HCT116 (cell line): ENCODE measurements around the gene KSR1. TPM values are rescaled to one million over a fixed set of nuclear protein-coding genes. Genes with fewer than 3 reads are reported as not detected.
"Not testable (repeated sequence)": the region's sequence is repeated elsewhere in the genome, so short reads cannot be mapped to it uniquely, and the experiment has no call there.

Experiments used
- ATAC-seq: fragments of 200-7000 bp; cut with Tn5 transposase; 2 replicates; pipeline ENCODE4 v1.9.1; 2020; ENCODE audit warnings: mild to moderate bottlenecking, moderate library complexity
- BruUV-seq: library from RNA; stranded (reverse); fragments of 400-500 nt; replicated peaks from 2 replicates; lab custom pipeline; 2021; lab: Mats Ljungman, UMichigan
- CTCF ChIA-PET: fragments of 300-600 bp; sonication (Branson Sonifier 250); formaldehyde crosslinking; loops from one replicate; lab custom pipeline; 2021; ENCODE audit warnings: antibody characterized with exemption; lab: Charles Lee
- POLR2A ChIA-PET: fragments of 300-600, 350-600 bp; sonication (Branson Sonifier 250); formaldehyde crosslinking; loops from one replicate; lab custom pipeline; 2021; ENCODE audit warnings: antibody characterized with exemption; lab: Charles Lee
- RAD21 ChIA-PET, 2 experiments: fragments of 300-600 bp; sonication (Branson Sonifier 250); formaldehyde crosslinking; loops; one replicate each; lab custom pipeline; 2023; ENCODE audit warnings: low total read pairs in 2 of 2; ENCODE audit not compliant: uncharacterized antibody in 2 of 2, unreplicated experiment in 2 of 2, low non-redundant PET in 1 of 2; lab: Charles Lee
- DNase-seq: peaks from one replicate; pipeline ENCODE4 v3.0.0-alpha.2; 2010; ENCODE audit warnings: low read depth, low spot score
- H2AFZ ChIP-seq: fragments of 200-600 bp; shearing (Covaris generic), sonication (generic); 2 replicates; pipeline ENCODE4 v1.6.1; 2017; ENCODE audit warnings: low read depth, mixed run types, mixed read lengths, antibody characterized with exemption, low read length; ENCODE audit not compliant: poor library complexity, severe bottlenecking
- H3K27ac ChIP-seq: 2 replicates; pipeline ENCODE4 v1.5.1; 2012; ENCODE audit warnings: low read depth, low read length
- H3K27me3 ChIP-seq: fragments of 200-600 bp; sonication (generic); 2 replicates; pipeline ENCODE4 v1.6.1; 2016; ENCODE audit warnings: mixed run types, low read length, mixed read lengths; ENCODE audit not compliant: insufficient read depth
- H3K36me3 ChIP-seq, 2 experiments: fragments of 200-500 bp in 1 of 2; fragments of 200-600 bp in 1 of 2; sonication (Bioruptor generic) in 1 of 2; sonication (generic) in 1 of 2; 2 replicates each; pipeline versions ENCODE4 v1.5.1 to v1.6.1; 2014 to 2016; ENCODE audit warnings: low read length in 2 of 2, inconsistent platforms in 1 of 2, mixed read lengths in 1 of 2, mixed run types in 1 of 2; ENCODE audit not compliant: insufficient read depth in 2 of 2, control insufficient read depth in 1 of 2
- H3K4me1 ChIP-seq, 2 experiments: fragments of 200-600 bp in 1 of 2; sonication (generic) in 1 of 2; 2 replicates each; pipeline versions ENCODE4 v1.5.1 to v1.6.1; 2012 to 2017; ENCODE audit warnings: low read length in 2 of 2, inconsistent platforms in 1 of 2, mild to moderate bottlenecking in 1 of 2, mixed read lengths in 1 of 2, mixed run types in 1 of 2, moderate library complexity in 1 of 2; ENCODE audit not compliant: insufficient read depth in 2 of 2, control insufficient read depth in 1 of 2
- H3K4me2 ChIP-seq: fragments of 200-600 bp; sonication (generic); 2 replicates; pipeline ENCODE4 v1.6.1; 2017; ENCODE audit warnings: mixed run types, low read length, mixed read lengths
- H3K4me3 ChIP-seq, 2 experiments: fragments of 200-600 bp in 1 of 2; sonication (generic) in 1 of 2; replicated peaks in 1 of 2; 2 replicates each; pipeline ENCODE4 v1.5.1; 2011 to 2016; ENCODE audit warnings: low read length in 2 of 2, control low read depth in 1 of 2, low read depth in 1 of 2, mild to moderate bottlenecking in 1 of 2, mixed read lengths in 1 of 2, mixed run types in 1 of 2
- H3K79me2 ChIP-seq: fragments of 200-600 bp; sonication (generic); 2 replicates; pipeline ENCODE4 v1.6.1; 2017; ENCODE audit warnings: mild to moderate bottlenecking, mixed run types, low read length, moderate library complexity, mixed read lengths; ENCODE audit not compliant: insufficient read depth
- H3K9ac ChIP-seq: fragments of 200-600 bp; sonication (generic); 2 replicates; pipeline ENCODE4 v1.6.1; 2016; ENCODE audit warnings: low read length, mixed read lengths
- H3K9me2 ChIP-seq: fragments of 200-600 bp; sonication (generic), shearing (Covaris generic); 2 replicates; pipeline ENCODE4 v1.6.1; 2017; ENCODE audit warnings: mixed run types, mild to moderate bottlenecking, moderate library complexity; ENCODE audit not compliant: insufficient read depth
- H3K9me3 ChIP-seq, 2 experiments: fragments of 200-500 bp in 1 of 2; fragments of 200-600 bp in 1 of 2; sonication (Bioruptor generic) in 1 of 2; sonication (generic) in 1 of 2; 2 replicates each; pipeline ENCODE4 v1.6.1; 2014 to 2017; ENCODE audit warnings: low read length in 2 of 2, mixed read lengths in 2 of 2, inconsistent platforms in 1 of 2, low read depth in 1 of 2, mild to moderate bottlenecking in 1 of 2, mixed run types in 1 of 2, moderate library complexity in 1 of 2; ENCODE audit not compliant: control insufficient read depth in 1 of 2, insufficient read depth in 1 of 2
- H4K20me1 ChIP-seq: fragments of 200-600 bp; sonication (generic), shearing (Covaris generic); 2 replicates; pipeline ENCODE4 v1.6.1; 2017; ENCODE audit warnings: mixed run types, mild to moderate bottlenecking, moderate library complexity; ENCODE audit not compliant: insufficient read depth
- ATF3 ChIP-seq: IDR thresholded peaks from 2 replicates; pipeline ENCODE4 v1.6.1; 2012
- CBX3 ChIP-seq: IDR thresholded peaks from 2 replicates; pipeline ENCODE4 v1.6.1; 2012; ENCODE audit warnings: low read depth
- CEBPB ChIP-seq: IDR thresholded peaks from 2 replicates; pipeline ENCODE4 v1.6.1; 2012; ENCODE audit warnings: low read depth
- EGR1 ChIP-seq: IDR thresholded peaks from 2 replicates; pipeline ENCODE4 v1.6.1; 2012; ENCODE audit warnings: low read depth
- ELF1 ChIP-seq: IDR thresholded peaks from 2 replicates; pipeline ENCODE4 v1.6.1; 2012; ENCODE audit warnings: low read depth, borderline replicate concordance
- EZH2 ChIP-seq: fragments of 200-600 bp; sonication (generic); IDR thresholded peaks from 2 replicates; pipeline ENCODE4 v1.6.1; 2017; ENCODE audit warnings: antibody characterized with exemption, mixed run types
- EZH2phosphoT487 ChIP-seq: fragments of 200-600 bp; IDR thresholded peaks from 2 replicates; pipeline ENCODE4 v1.6.1; 2018; ENCODE audit warnings: antibody characterized with exemption, borderline replicate concordance
- MAX ChIP-seq: IDR thresholded peaks from 2 replicates; pipeline ENCODE4 v1.6.1; 2012
- POLR2A ChIP-seq: IDR thresholded peaks from 2 replicates; pipeline ENCODE4 v1.7.0; 2011; ENCODE audit warnings: borderline replicate concordance; ENCODE audit not compliant: insufficient read depth, insufficient read length; ENCODE audit errors: extremely low read depth
- POLR2AphosphoS5 ChIP-seq: IDR thresholded peaks from 2 replicates; pipeline ENCODE4 v1.6.1; 2011; ENCODE audit warnings: mild to moderate bottlenecking, low read depth, low read length, moderate library complexity
- RAD21 ChIP-seq: IDR thresholded peaks from 2 replicates; pipeline ENCODE4 v1.6.1; 2012; ENCODE audit warnings: low read depth, mild to moderate bottlenecking
- REST ChIP-seq: IDR thresholded peaks from 2 replicates; pipeline ENCODE4 v1.6.1; 2012; ENCODE audit warnings: low read depth
- SP1 ChIP-seq: IDR thresholded peaks from 2 replicates; pipeline ENCODE4 v1.6.1; 2012; ENCODE audit warnings: low read depth
- SRF ChIP-seq: IDR thresholded peaks from 2 replicates; pipeline ENCODE4 v1.6.1; 2012; ENCODE audit warnings: low read depth
- ZFX ChIP-seq: fragments of 450-650 bp; IDR thresholded peaks from 2 replicates; pipeline ENCODE4 v1.6.1; 2017
- ZNF274 ChIP-seq: fragments of 200-500 bp; sonication (Bioruptor generic); IDR thresholded peaks from 2 replicates; pipeline ENCODE4 v1.6.1; 2014; ENCODE audit warnings: mild to moderate bottlenecking, low read depth, low read length, inconsistent platforms
- intact Hi-C: fragments of 100-400 bp; cut with micrococcal nuclease; formaldehyde crosslinking; loops from 2 replicates; pipeline ENCODE4 v1.10.0; 2022
- total RNA-seq: library from RNA; stranded (reverse); gene quantifications from one replicate; pipeline ENCODE4 v1.2.1, GENCODE V29; 2021; ENCODE audit not compliant: unreplicated experiment

KSR1 gene
- total RNA-seq, 1 experiment from 2014 or later, result 16.5 TPM

GRCh38 chr17:27446569-27447301, 9.5 kb upstream of the KSR1 start:
- intact Hi-C loops, result no loop called here
- Histone ChIP-seq H3K4me2 (no peak overlapping the region), H2AFZ (no peak overlapping the region), H4K20me1 (no peaks in the 10 kb centered on the region), H3K79me2 (no peaks in the 10 kb centered on the region), H3K36me3 (no peaks in the 10 kb centered on the region), H3K27me3 (no peaks in the 10 kb centered on the region), H3K4me1 (peaks cover 0 to 4% of the 10 kb centered on the region in 2 experiments; a peak in 1 of 4 replicates), H3K4me3 (no peak overlapping the region), H3K9ac (no peak overlapping the region), H3K9me3 (no peaks in the 10 kb centered on the region), H3K9me2 (no peaks in the 10 kb centered on the region), H3K27ac (no peak overlapping the region)
- RAD21 ChIA-PET, result no interaction called here
- no TSS peak for BruUV-seq
- POLR2A ChIA-PET, result interaction anchor here (1.2 kb wide), 1 partner anchor 9 kb away, joined by 3 read pairs; the partner anchor contains the start of gene KSR1
- CTCF ChIA-PET, result interaction anchor here (1.1 kb wide), 1 partner anchor 153 kb away, joined by 3 read pairs; no protein-coding TSS in a partner anchor
- DNase-seq (no peak), ATAC-seq (no peak)
- TF ChIP-seq POLR2A (no peak), POLR2AphosphoS5 (no peak), EZH2 (no peak), CBX3 (no peak), ATF3 (no peak), ZFX (no peak), CEBPB (no peak), ELF1 (no peak), ZNF274 (no peak), SRF (no peak), SP1 (no peak), MAX (no peak), EZH2phosphoT487 (no peak), RAD21 (no peak), REST (no peak), EGR1 (no peak)

GRCh38 chr17:27448534-27448933, 7.7 kb upstream of the KSR1 start:
- intact Hi-C loops, DNase-seq, H3K27ac ChIP-seq, H3K9ac ChIP-seq, H2AFZ ChIP-seq, H4K20me1 ChIP-seq, H3K79me2 ChIP-seq, RAD21 ChIA-PET, H3K4me1 ChIP-seq, H3K36me3 ChIP-seq, POLR2A ChIA-PET, H3K4me3 ChIP-seq, H3K27me3 ChIP-seq, H3K4me2 ChIP-seq, BruUV-seq, H3K9me3 ChIP-seq, H3K9me2 ChIP-seq, CTCF ChIA-PET, ATAC-seq: not testable (repeated sequence)
